RWPE2 (cell line): ENCODE data around the gene BFSP2.

Experiments
- ATAC-seq: fragments of 200-7000 bp; cut with Tn5 transposase; 3 replicates; pipeline ENCODE4 v1.9.1; 2021; ENCODE audit warnings: low read depth
- DNase-seq: peaks from one replicate; pipeline ENCODE4 v3.0.0-alpha.2; 2020; ENCODE audit warnings: low spot score
- H3K27ac ChIP-seq: fragments of 450-650 bp; 2 replicates; pipeline ENCODE4 v1.5.1; 2017; ENCODE audit warnings: mild to moderate bottlenecking; ENCODE audit not compliant: poor library complexity, severe bottlenecking
- H3K27me3 ChIP-seq: fragments of 250-450 bp; sonication (Bioruptor Pico); 2 replicates; pipeline ENCODE4 v1.5.1; 2021; ENCODE audit warnings: mild to moderate bottlenecking, moderate library complexity; ENCODE audit not compliant: insufficient read depth, poor library complexity, severe bottlenecking
- H3K36me3 ChIP-seq: fragments of 250-450 bp; sonication (Bioruptor Pico); 2 replicates; pipeline ENCODE4 v1.5.1; 2020; ENCODE audit warnings: low read depth, mild to moderate bottlenecking, moderate library complexity
- H3K4me1 ChIP-seq: fragments of 250-450 bp; sonication (Bioruptor Pico); 2 replicates; pipeline ENCODE4 v1.5.1; 2021; ENCODE audit warnings: mild to moderate bottlenecking, moderate library complexity; ENCODE audit not compliant: insufficient read depth, poor library complexity, severe bottlenecking
- H3K4me3 ChIP-seq: fragments of 250-450 bp; sonication (Bioruptor Pico); 2 replicates; pipeline ENCODE4 v1.5.1; 2021; ENCODE audit warnings: mild to moderate bottlenecking, moderate library complexity; ENCODE audit not compliant: severe bottlenecking
- H3K9me3 ChIP-seq: fragments of 250-450 bp; sonication (Bioruptor Pico); 2 replicates; pipeline ENCODE4 v1.5.1; 2021; ENCODE audit warnings: mild to moderate bottlenecking, moderate library complexity; ENCODE audit not compliant: severe bottlenecking
- TF ChIP-seq, protein P1 (sequence below): fragments of 450-650 bp; IDR thresholded peaks from one replicate; pipeline ENCODE4 v1.5.1; 2017; ENCODE audit warnings: mild to moderate bottlenecking, moderate library complexity; ENCODE audit not compliant: poor library complexity, severe bottlenecking

Gene BFSP2

DNA sequence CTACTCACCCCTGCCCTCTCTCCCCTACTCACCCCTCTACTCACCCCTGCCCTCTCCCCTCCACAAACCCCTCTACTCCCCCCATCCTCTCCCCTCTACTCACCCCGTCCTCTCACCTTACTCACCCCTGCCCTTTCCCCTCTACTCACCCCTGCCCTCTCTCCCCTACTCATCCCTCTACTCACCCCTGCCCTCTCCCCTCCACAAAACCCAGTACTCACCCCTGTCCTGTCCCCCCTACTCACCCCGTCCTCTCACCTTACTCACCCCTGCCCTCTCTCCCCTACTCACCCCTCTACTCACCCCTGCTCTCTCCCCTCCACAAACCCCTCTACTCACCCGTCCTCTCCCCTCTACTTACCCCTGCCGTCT, 14.2 kb downstream of the BFSP2 start:
- DNase-seq = no peak
- Histone ChIP-seq H3K4me1 (no peaks in the 10 kb centered on the region), H3K4me3 (no peak overlapping the region), H3K27ac (no peak overlapping the region), H3K9me3 (no peaks in the 10 kb centered on the region), H3K27me3 (peaks cover under 1% of the 10 kb centered on the region), H3K36me3 (no peaks in the 10 kb centered on the region)
- TF ChIP-seq, protein P1, sequence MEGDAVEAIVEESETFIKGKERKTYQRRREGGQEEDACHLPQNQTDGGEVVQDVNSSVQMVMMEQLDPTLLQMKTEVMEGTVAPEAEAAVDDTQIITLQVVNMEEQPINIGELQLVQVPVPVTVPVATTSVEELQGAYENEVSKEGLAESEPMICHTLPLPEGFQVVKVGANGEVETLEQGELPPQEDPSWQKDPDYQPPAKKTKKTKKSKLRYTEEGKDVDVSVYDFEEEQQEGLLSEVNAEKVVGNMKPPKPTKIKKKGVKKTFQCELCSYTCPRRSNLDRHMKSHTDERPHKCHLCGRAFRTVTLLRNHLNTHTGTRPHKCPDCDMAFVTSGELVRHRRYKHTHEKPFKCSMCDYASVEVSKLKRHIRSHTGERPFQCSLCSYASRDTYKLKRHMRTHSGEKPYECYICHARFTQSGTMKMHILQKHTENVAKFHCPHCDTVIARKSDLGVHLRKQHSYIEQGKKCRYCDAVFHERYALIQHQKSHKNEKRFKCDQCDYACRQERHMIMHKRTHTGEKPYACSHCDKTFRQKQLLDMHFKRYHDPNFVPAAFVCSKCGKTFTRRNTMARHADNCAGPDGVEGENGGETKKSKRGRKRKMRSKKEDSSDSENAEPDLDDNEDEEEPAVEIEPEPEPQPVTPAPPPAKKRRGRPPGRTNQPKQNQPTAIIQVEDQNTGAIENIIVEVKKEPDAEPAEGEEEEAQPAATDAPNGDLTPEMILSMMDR = no peak
- no peak for ATAC-seq

DNA sequence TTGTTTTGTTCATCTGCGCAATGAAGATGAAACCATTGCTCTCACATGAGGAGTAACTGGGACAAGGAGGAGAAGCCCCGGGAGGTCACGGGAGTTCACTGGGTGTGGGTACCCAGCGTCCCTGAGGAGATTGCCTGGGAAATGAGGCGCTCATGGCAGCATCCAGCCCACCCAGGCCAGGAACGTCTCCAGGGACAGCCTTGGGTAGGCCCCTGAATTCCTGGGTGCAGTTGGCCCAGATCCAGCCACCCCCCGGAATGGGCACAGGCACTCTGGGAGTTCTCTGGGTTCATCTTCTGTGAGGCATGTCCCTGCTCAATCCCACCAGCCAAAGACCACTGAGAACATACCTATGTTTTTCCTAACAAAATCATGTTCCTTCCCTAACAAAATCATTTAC, 18.5 kb downstream of the BFSP2 start:
- TF ChIP-seq, protein P1 = no peak
- Histone ChIP-seq H3K36me3 (no peaks in the 10 kb centered on the region), H3K9me3 (no peaks in the 10 kb centered on the region), H3K4me3 (no peak overlapping the region), H3K27me3 (peaks cover 5% of the 10 kb centered on the region), H3K27ac (no peak overlapping the region), H3K4me1 (no peaks in the 10 kb centered on the region)
- ATAC-seq (no peak), DNase-seq (no peak)

DNA sequence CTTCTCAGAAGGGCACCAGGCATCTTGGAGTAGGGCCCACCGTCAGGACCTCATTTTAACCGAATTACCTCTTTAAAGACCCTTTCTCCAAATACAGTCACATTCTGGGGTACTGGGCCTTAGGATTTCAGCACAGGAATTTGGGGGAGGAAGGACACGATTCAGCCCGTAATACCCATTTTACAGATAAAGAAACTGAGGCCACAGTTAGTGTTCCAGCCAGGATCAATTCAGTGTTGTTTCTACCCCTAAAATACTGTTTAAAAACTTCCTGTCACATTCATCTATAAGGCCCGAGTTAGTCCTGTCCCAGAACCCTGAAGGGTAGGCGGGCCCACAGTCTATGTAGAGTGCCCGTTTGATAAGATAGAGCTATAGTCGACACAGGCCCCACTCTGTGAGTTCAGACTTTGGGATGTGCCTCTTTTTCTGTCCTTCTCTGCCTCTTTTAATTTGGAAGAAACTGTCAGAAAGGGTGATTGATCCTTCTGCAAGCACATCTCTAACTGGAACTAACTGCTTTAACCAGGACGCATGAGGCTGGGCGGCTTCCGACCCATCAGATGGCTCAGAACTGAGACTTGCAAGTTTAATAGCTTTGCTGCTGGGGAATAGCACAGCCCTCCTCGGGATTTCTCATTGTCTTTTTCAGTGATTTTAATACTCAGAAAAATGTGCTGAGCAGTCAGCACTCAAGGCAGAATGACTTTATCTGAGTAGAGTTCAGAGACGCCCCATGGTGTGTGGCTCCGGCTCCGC, 19.5 kb downstream of the BFSP2 start:
- TF ChIP-seq, protein P1 = no peak
- no peaks in the 10 kb centered on the region for H3K4me1 ChIP-seq
- no peak overlapping the region for H3K4me3 ChIP-seq
- no peak for DNase-seq
- no peak for ATAC-seq
- peaks cover 5% of the 10 kb centered on the region for H3K27me3 ChIP-seq
- H3K36me3 ChIP-seq = no peaks in the 10 kb centered on the region
- H3K27ac ChIP-seq = no peak overlapping the region
- no peaks in the 10 kb centered on the region for H3K9me3 ChIP-seq

DNA sequence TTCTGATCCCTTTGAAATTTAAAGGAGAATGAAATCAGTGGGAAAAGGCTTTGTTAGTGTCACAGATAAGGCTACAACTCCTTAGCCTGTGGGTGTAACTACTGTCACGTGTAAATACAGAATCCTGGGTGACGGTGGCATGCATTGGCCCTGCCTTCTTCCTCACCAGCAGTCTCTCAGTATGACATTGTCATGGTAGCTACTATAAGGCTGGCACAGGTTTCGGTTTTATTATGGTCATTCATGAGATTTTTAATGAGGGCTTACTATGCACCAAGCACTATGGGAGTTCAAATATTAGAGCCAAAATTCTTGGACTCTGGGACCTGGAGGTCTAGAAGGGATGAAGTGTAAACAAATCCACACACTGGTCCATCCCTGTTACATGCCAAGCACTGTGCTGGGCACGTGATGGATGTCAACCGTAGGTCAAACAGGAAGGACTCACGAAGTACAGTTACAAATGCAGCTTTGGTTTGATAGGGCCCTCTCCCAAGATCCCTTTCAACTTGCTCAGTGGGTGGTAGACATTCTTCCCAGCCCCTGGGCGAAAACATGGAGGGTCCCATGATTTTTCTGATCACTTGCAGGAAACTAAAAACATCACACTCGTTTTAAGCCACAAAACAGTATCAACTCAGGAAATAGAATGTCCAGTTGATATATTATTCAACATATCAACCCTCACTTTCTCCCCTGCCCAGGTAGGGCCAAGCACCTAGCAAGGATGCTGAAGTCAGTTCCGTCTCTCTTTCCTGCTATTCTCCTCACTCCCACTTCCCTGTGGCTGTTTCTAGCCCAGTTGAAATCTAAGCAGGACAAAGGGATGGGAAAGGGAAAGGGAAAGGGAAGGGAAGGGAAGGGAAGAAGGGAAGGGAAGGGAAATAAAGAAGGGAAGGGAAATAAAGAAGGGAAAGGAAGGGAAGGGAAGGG, 25.3 kb downstream of the BFSP2 start:
- Histone ChIP-seq H3K27ac (no peak overlapping the region), H3K36me3 (no peaks in the 10 kb centered on the region), H3K4me1 (no peaks in the 10 kb centered on the region), H3K27me3 (peaks cover 5% of the 10 kb centered on the region), H3K4me3 (no peak overlapping the region), H3K9me3 (no peaks in the 10 kb centered on the region)
- TF ChIP-seq, protein P1 = no peak
- ATAC-seq (no peak), DNase-seq (no peak)

DNA sequence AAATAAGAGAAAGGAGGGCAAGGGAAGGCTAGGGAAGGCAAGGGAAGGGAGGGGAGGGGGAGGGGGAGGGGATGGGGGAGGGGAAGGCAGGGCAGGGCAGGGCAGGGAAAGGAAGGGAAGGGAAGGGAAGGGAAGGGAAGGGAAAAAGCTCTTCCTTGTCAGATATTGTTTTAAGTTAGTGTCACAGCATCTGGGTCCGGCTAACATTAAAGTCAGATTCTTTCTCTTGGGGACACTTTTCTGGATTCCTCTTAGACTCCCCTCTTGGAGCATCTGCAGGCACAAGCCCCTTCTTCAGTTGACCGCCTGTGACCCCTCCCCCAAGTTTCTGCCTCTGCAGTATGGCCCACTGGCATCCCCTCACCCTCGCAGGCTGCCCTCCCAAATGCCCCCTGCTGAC, 26.0 kb downstream of the BFSP2 start:
- DNase-seq (no peak), ATAC-seq (no peak)
- Histone ChIP-seq H3K9me3 (no peaks in the 10 kb centered on the region), H3K4me3 (no peak overlapping the region), H3K27ac (no peak overlapping the region), H3K4me1 (no peaks in the 10 kb centered on the region), H3K36me3 (no peaks in the 10 kb centered on the region), H3K27me3 (peaks cover 5% of the 10 kb centered on the region)
- TF ChIP-seq, protein P1 = no peak
